Measurements from ENCODE around the gene KCNS3. TPM values are rescaled to one million over a fixed set of nuclear protein-coding genes. Genes with fewer than 3 reads are reported as not detected.

KCNS3 gene
- total and polyA plus RNA-seq, 2 of the 4 experiments (the other 2 are of a cell fraction): 2.9 to 4.3 TPM

DNA sequence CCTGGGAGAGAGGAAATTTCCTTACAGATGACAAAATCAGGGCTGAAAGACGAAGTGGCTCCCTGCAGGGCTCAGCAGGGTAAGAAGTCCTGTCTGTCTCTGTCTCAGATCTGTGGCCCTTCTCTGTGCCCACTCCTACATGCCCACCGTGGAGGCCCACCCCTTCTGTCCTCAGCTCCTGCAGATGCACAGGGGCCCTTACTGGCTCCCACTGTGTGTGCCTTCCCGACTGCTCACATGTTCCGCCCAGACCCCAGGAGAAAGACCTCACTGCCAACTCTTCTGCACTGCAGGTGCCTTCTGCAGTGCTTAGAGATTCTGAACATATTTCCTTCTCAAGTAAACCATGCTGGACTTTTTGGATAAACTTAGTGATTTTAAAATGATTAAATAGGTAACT, 1.9 kb upstream of the KCNS3 start:
- no peak overlapping the region for H2BK20ac ChIP-seq (ENCODE audit: low read depth, low read length)
- H4K91ac ChIP-seq (ENCODE audit: insufficient read depth, low read depth, low read length): no peak overlapping the region
- no peak overlapping the region for H2AK5ac ChIP-seq (ENCODE audit: low read depth, low read length)
- no peak overlapping the region for H3K23ac ChIP-seq (ENCODE audit: low read depth, low read length)
- peaks cover 6% of the 10 kb centered on the region; the same call in 1 of the 2 replicates for H3K9me1 ChIP-seq (ENCODE audit: insufficient read depth, low read length)
- H3K56ac ChIP-seq (ENCODE audit: extremely low read depth, insufficient read depth, low read length): no peak overlapping the region
- intact Hi-C loops (cut with micrococcal nuclease) (loop anchor here (5.0 kb wide), 1 partner anchor 101 kb away; no protein-coding TSS in a partner anchor), dilution Hi-C loops (cut with HindIII; ENCODE audit: low sequenced_read_pairs, unreplicated experiment) (no loop called here), in situ Hi-C loops (cut with MboI; ENCODE audit: low sequenced_read_pairs) (no loop called here)
- BruUV-seq (replicated peaks): no TSS peak
- H4K20me1 ChIP-seq (ENCODE audit: insufficient read depth, low read length): no peaks in the 10 kb centered on the region
- no CpG with 5 or more reads among the region's 4 CpGs for WGBS, 2 experiments (ENCODE audit: extremely low coverage in 2 of 2, insufficient read length in 1 of 2)
- H2BK120ac ChIP-seq (ENCODE audit: low read depth, low read length): no peak overlapping the region
- ATAC-seq (ENCODE audit: low read depth): no peak
- no peak overlapping the region for H2BK15ac ChIP-seq (ENCODE audit: low read depth, low read length)
- H3K27me3 ChIP-seq (ENCODE audit: control insufficient read depth, insufficient read depth, low read length): peaks cover 45% of the 10 kb centered on the region
- POLR2A ChIA-PET (ENCODE audit: unreplicated experiment): no interaction called here
- no peak overlapping the region for H2AFZ ChIP-seq (replicated peaks; ENCODE audit: low read length, poor library complexity)
- DNase-seq: no peak
- H3K9ac ChIP-seq (ENCODE audit: low read depth, low read length): no peak overlapping the region
- H3K27ac ChIP-seq (ENCODE audit: insufficient read depth, low read length): no peak overlapping the region
- H2AK9ac ChIP-seq (replicated peaks; ENCODE audit: low read depth, low read length, poor library complexity): no peak overlapping the region
- CTCF ChIA-PET: no interaction called here
- H4K8ac ChIP-seq (ENCODE audit: low read depth in 2 of 2, low read length in 2 of 2): no peak overlapping the region
- H3K79me1 ChIP-seq (ENCODE audit: low read depth in 1 of 2, low read length in 2 of 2): peaks cover 0 to 5% of the 10 kb centered on the region in 2 experiments; a peak in 1 of 4 replicates
- H3K4me2 ChIP-seq (ENCODE audit: low read depth, low read length): no peak overlapping the region
- H3K4me1 ChIP-seq (ENCODE audit: control insufficient read depth, insufficient read depth, low read length): no peaks in the 10 kb centered on the region
- no peak overlapping the region for H2BK5ac ChIP-seq (ENCODE audit: low read depth, low read length, poor library complexity, severe bottlenecking)
- no peak overlapping the region for H4K5ac ChIP-seq (ENCODE audit: low read depth, low read length)
- no peak overlapping the region for H3K14ac ChIP-seq (replicated peaks; ENCODE audit: low read depth, low read length)
- H3K36me3 ChIP-seq (ENCODE audit: control insufficient read depth, insufficient read depth, low read length): no peaks in the 10 kb centered on the region
- H3K4me3 ChIP-seq (ENCODE audit: insufficient read depth, low read depth, low read length): no peak overlapping the region
- TF ChIP-seq FOS (IDR thresholded peaks at IDR 0.05; ENCODE audit: low read depth, low read length) (no peak), BHLHE40 (IDR thresholded peaks at IDR 0.05; ENCODE audit: low read depth, low read length) (no peak), RAD21 (IDR thresholded peaks at IDR 0.05; ENCODE audit: low read length) (no peak), RFX5 (IDR thresholded peaks at IDR 0.05; ENCODE audit: low read depth, low read length) (no peak), SMC3 (IDR thresholded peaks at IDR 0.05; ENCODE audit: low read depth, low read length) (no peak), RCOR1 (IDR thresholded peaks at IDR 0.05; ENCODE audit: insufficient replicate concordance, low read length) (no peak), MAZ (IDR thresholded peaks at IDR 0.05; ENCODE audit: borderline replicate concordance, low read depth, low read length) (no peak), MXI1 (IDR thresholded peaks at IDR 0.05; ENCODE audit: borderline replicate concordance, low read depth, low read length) (no peak), CHD1 (IDR thresholded peaks at IDR 0.05; ENCODE audit: low read depth, low read length) (no peak)
- TF ChIP-seq, protein P1, sequence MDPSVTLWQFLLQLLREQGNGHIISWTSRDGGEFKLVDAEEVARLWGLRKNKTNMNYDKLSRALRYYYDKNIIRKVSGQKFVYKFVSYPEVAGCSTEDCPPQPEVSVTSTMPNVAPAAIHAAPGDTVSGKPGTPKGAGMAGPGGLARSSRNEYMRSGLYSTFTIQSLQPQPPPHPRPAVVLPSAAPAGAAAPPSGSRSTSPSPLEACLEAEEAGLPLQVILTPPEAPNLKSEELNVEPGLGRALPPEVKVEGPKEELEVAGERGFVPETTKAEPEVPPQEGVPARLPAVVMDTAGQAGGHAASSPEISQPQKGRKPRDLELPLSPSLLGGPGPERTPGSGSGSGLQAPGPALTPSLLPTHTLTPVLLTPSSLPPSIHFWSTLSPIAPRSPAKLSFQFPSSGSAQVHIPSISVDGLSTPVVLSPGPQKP (IDR thresholded peaks at IDR 0.05; ENCODE audit: borderline replicate concordance, low read depth, low read length): no peak
- TF ChIP-seq, protein P2, sequence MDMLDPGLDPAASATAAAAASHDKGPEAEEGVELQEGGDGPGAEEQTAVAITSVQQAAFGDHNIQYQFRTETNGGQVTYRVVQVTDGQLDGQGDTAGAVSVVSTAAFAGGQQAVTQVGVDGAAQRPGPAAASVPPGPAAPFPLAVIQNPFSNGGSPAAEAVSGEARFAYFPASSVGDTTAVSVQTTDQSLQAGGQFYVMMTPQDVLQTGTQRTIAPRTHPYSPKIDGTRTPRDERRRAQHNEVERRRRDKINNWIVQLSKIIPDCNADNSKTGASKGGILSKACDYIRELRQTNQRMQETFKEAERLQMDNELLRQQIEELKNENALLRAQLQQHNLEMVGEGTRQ (IDR thresholded peaks at IDR 0.05; ENCODE audit: low read depth, low read length): no peak
- no peak overlapping the region for H3K18ac ChIP-seq (ENCODE audit: low read depth, low read length)
- no peaks in the 10 kb centered on the region for H3K9me3 ChIP-seq (ENCODE audit: control insufficient read depth, insufficient read depth, low read length)
- H3K4ac ChIP-seq (ENCODE audit: low read depth, low read length): no peak overlapping the region

Data from IMR-90 (cell line).